Measurements from ENCODE around the gene ALX3.
"Not testable (repeated sequence)": the region's sequence is repeated elsewhere in the genome, so short reads cannot be mapped to it uniquely, and the experiment has no call there.

The ALX3 gene

DNA sequence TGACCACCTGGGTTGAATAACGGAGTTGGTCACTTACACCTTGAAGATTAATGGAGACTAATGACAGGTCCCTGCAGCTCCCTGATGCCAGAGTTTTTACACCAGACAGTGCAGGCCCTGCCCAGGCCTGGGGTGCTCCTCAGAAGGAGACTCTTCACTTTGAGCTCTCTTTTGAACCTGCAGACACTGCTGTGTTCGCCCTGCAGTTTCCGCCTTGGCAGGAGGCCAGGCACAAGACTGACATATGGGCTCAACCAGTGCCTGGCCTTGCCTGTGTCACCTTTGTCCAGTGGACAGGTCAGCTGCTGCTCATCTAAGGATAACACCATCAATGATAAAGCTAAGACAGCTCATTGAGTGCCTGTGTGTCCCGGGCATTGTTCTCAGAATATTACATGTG lies 30.8 kb downstream of the ALX3 start:
- DNase-seq: no peak

DNA sequence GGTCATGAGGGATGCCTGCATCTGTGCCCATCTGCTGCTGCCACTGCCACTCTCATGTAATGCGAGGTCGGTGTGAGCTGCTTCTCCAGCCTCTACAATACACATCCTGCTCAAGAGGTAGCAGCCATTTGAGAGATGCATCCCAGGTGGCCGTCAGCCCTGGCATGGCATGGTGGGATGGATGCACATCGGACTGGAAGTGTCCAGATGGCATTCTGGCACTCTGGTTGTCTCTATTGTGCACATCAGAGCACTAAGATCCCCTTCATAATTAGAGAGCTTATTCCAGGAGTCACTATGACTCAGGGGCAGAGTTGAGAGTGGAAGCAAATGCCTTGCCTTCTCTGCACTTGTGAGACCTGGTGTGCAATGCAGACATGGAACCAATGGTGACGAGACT lies 32.2 kb downstream of the ALX3 start:
- no peak for DNase-seq

DNA sequence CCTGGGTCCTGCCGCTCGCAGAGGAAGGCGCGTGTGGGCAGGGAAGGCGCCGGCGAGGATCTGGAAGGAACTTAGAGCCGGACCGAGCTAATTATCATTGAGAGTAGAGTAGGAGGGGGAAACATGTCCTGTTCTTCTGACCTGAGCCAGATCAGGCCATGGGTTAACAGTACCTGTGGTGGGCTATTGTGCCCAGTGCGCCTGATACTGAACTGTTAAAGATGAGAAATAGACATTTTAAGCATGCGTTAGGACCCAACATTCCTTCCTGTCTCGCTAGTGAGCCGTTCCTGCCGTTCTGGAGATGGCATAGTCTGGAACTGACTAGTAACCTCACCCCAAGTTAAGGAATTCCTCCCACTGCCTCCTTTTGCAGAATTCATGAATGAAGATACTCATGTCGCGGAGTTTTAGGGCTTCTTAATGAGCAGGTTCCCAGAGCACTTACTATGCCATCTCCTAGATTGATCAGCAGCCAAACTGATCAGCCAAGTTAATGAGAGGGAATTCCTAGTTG lies 35.2 kb downstream of the ALX3 start:
- no peak for DNase-seq

DNA sequence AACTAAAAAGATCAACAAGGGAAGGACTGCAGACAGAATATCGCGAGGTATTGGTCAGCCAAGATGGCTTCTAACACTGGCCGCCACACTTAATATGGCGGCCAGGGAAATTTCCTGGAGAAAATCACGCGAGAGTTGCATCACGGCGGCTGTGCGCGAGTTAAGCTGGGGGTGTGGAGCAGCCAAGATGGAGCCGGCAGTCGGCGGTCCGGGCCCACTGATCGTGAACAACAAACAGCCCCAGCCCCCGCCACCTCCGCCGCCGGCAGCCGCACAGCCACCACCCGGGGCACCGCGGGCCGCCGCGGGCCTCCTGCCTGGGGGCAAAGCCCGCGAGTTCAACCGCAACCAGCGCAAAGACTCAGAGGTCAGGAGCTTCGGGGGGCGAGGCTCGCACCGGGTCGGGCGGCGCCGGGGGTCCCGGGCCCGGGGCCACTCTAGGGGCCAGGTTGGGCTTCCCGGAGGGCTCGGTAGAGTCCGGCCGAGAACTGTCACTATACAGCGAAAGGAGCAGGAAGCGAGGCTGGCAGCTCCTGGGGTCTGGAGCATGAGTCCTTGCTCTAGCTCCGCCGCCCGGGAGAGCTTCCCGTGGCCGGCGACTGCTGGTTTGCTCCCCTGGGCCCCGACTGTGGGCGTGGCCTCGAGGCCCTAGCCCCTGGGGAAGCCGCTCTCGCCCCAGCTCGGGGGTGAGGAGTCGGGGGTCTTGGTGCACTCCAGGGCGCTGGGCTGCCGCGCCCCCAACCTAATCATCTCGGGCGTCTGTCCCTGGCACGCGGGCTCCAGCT lies 35.8 kb downstream of the ALX3 start, which contains the start of gene STRIP1:
STRIP1 (plus strand) TSS at position 174 of the 785 bp plus-strand sequence; CDS start at position 188, 14 bp downstream.
- DNase-seq: peak; percentile 81

DNA sequence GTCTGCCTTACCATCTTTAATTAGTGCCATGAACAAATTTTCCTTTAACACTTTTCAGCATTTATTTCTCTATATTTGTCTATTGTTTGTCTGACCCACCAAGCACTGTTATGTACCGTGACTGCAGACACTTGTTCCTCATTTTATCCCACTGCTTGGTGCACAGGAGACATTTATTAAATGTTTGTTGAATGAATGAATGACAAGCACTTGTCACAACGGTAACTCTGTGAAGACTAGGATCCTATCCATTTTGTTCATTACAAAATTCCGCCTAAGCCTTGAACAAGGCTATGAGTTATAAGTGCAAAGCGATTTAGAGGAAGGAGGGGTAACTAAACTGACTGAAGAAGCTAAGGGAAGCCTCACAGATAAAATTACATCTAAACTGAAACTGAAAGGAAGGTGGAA lies 36.4 kb downstream of the ALX3 start:
- no peak for DNase-seq

DNA sequence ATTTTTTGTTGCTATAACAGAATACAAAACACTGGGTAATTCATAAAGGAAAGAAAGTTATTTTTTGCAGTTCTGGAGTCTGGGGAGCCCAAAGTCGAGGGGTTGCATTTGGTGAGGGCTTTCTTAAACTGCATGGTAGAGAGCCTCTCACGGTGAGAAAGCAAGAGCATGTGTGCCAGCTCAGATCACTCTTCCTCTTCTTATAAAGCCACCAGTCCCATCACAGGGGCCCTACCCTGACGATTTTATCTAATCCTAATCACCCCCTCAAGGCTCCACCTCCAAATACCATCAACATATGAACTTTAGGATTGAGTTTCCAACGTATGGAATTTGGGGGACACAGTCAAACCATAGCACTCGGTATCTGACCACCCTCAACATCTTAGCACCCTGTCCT lies 37.1 kb downstream of the ALX3 start:
- DNase-seq: no peak

DNA sequence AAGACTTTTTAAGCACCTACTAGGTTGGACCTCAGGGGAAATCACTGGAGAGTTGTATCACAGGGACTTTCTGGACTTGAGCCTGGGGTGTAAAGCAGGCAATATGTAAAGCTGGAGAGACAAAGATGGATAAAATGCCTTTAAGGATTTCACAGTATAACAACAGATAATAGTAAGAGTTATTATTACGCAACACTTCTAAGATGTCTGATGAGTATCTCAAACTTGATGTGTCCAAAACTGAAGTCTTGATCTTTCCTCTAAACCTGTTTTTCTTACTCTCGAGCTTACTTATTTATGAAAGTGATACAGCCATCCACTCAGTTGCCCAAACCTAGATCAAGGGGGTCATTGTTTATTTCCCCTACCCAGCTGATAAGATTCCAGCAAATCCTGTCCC lies 38.1 kb downstream of the ALX3 start:
- DNase-seq: no peak

DNA sequence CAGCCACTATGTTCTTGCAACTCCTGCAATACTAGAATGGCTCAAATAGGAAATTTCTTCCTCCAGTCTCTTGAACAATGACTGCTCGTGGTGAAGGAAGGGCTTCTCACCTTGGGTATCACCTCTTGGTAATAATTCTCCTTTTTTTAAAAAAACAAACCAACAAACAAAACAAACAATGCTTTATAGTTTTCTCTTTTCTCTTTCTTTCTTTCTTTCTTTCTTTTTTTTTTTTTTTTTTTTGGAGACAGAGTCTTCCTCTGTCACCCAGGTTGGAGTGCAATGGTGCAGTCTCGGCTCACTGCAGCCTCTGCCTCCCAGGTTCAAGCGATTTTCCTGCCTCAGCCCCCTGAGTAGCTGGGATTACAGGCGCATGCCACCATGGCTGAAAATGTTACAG lies 39.8 kb downstream of the ALX3 start:
- not testable (repeated sequence) for DNase-seq

DNA sequence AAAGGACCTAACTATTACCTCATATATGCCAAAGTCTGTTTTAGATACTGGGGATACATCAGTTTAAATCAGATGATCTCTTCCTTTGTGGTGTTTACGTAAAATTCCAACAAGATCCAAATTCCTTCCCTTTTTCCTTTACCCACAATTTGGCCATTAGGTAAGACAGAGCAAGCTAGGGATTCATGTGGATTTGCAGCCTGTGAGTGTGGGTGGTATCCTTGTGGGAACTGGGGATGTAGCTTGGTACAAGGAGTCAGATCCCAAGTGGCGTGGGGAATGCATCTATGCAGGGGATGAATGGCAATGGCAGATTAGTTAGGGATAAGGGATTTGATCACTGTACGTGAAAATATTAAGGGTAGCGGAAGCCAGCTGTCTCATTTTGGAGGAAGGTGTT lies 45.9 kb downstream of the ALX3 start:
- no peak for DNase-seq

DNA sequence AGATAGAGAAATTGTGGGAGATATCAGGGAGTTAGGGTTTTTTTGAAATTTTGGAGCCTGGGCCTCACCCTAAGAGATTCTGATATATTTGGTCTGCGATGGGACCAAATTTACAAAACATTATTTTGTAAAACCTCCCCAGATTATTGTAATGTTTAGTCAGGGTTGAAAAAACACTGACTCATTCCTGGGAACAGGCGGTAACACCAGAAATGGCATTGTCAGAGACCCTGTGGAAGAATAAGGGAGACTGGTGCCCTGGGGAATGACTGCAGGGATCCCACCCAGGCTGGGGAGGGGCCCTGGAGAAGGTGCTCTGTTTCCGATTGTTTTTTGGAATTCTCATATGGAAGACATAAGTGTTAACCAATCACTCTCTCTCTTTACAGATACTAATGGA lies 49.2 kb downstream of the ALX3 start:
- DNase-seq: no peak

DNA sequence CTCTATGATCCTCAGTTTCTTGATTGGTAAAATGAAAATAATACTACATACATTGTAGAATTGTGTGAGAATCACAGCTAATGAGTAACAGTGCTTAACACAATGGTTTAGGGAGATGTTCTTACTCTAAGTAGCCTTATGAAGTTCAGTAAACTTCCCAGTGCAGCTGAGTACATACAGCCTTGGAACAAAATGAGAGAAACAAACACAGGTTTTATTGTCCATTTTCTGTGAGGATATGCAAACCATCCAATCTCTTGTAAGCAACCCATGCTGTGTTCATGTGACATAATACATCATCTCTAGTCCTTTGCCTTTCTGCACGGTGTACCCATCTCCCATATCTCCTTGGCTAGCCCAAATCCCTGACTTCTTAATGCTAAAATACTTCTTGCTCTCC lies 50.7 kb downstream of the ALX3 start:
- no peak for DNase-seq

DNA sequence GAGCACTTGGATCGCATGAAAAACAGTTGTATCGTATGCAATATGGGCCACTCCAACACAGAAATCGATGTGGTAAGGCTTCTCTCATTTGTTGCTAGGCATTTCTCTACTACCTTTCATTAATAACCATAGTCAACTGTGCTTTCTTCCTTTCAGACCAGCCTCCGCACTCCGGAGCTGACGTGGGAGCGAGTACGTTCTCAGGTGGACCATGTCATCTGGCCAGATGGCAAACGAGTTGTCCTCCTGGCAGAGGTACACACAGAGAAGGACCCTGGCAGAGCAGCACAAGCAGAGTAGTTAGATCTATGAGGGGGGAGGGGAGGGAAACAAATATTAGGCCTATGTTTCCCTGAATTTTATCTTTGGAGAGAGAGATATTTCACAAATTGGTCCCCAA lies 52.1 kb downstream of the ALX3 start:
- no peak for DNase-seq

DNA sequence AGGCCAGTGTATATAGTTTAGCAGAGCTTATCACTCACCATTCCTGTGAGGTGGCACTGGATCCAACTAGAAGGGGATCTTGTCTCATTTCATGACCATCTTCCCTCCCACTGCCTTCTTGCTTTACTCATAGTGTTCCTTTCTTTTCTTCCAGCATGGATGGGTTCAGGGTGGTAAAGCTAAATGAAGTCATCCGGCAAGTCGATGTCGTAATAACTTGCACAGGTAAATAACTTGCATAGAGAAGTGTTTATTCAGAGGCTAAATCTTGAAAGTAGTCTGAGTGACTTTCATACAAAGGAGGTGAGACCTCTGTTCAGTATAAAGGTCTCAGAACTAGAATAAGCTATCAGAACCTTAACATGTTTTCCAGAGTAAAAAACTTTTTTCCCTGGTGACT lies 52.7 kb downstream of the ALX3 start:
- DNase-seq: no peak

DNA sequence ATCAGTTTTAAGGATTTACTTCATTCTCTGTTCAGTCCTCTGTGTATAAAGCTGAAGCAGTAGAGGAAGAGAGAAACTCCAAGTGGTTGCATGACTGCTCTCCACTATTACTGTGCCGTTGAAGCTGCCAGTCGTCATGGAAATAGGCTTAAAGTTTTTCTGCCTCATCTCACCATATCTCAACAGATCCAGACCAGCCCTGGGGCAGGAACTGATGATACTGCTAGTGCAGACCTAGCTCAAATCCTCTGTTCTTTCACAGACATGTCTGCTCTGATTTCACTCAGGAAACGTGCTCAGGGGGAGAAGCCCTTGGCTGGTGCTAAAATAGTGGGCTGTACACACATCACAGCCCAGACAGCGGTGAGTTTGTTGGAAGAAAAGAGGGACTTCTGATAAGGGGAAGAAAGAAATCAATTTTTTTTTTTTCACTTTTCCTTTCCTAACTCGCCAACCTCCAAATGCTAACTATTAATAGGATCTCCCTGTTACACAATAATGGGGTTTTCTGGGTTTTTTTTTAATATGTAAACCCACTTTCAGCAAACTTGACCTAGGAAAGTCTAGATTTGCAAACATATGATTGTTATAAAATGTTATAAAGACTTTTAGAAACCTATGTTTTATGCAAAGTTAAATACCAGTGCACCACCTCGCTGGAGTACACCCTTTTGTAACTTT lies 58.2 kb downstream of the ALX3 start:
- DNase-seq: no peak

DNA sequence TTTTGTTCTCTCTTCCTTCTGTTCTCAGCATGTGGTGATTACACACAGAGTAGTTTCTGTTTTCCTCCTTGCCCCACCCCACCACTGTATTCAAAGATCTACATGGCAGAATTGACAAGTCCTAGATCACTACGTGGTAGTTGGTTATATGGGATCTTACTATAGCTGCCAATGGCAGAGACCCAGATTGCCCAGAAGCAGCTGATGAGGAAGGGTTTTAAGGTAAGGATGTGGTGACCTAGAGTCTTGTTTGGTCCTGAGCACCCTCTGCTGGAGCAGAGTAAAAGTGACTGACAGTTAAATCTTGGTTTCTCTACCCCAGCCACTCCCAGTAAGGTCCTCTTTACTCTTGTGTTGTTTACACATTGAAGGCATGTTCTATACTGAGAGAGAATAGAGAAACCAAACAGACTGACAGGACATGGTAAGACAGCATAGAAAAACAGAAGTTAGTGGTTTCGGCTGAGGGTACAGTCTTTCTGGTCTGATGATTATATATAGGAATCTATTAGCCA lies 58.9 kb downstream of the ALX3 start:
- no peak for DNase-seq
